SK-N-SH (cell line): ENCODE results near the gene VSIG2. TPM values are rescaled to one million over a fixed set of nuclear protein-coding genes. Genes with fewer than 3 reads are reported as not detected.

ENCODE experiments used
- CTCF ChIA-PET: fragments of 300-600, 350-600 bp; formaldehyde crosslinking; extraction: SDS; loops from one replicate; lab custom pipeline; 2021; lab: Yijun Ruan, JAX
- POLR2A ChIA-PET: fragments of 350-600 bp; sonication (Branson Sonifier 250); formaldehyde crosslinking; extraction: SDS; loops from one replicate; lab custom pipeline; 2020; ENCODE audit warnings: antibody characterized with exemption, inconsistent platforms; lab: Yijun Ruan, JAX
- DNase-seq: peaks from one replicate; pipeline ENCODE4 v3.0.0; 2012
- H2AFZ ChIP-seq: fragments of 200-600 bp; sonication (generic); 2 replicates; pipeline ENCODE4 v1.8.1; 2016; ENCODE audit warnings: antibody characterized with exemption, mild to moderate bottlenecking, low read depth
- H3F3A ChIP-seq: fragments of 200-600 bp; sonication (generic); replicated peaks from 2 replicates; pipeline ENCODE3; 2016; ENCODE audit warnings: antibody characterized with exemption, mild to moderate bottlenecking; ENCODE audit not compliant: insufficient read depth
- H3K27ac ChIP-seq, 2 experiments: fragments of 200-500 bp in 1 of 2; fragments of 200-600 bp in 1 of 2; sonication (Bioruptor generic) in 1 of 2; sonication (generic), shearing (Covaris generic) in 1 of 2; 2 replicates each; pipeline versions ENCODE4 v1.5.1 to v1.6.1; 2014 to 2016; ENCODE audit warnings: low read depth in 2 of 2, inconsistent platforms in 1 of 2, low read length in 1 of 2, mild to moderate bottlenecking in 1 of 2, mixed read lengths in 1 of 2
- H3K27me3 ChIP-seq: fragments of 200-600 bp; sonication (generic), shearing (Covaris generic); 2 replicates; pipeline ENCODE4 v1.6.1; 2016; ENCODE audit warnings: mixed run types; ENCODE audit not compliant: insufficient read depth
- H3K36me3 ChIP-seq, 2 experiments: fragments of 200-500 bp in 1 of 2; fragments of 200-600 bp in 1 of 2; sonication (Bioruptor generic) in 1 of 2; sonication (generic) in 1 of 2; replicated peaks in 1 of 2; 2 replicates each; pipeline versions ENCODE3 to v1.5.1; 2014 to 2016; ENCODE audit warnings: low read length in 1 of 2, mild to moderate bottlenecking in 1 of 2; ENCODE audit not compliant: insufficient read depth in 2 of 2, control insufficient read depth in 1 of 2
- H3K4me1 ChIP-seq, 2 experiments: fragments of 200-500 bp in 1 of 2; fragments of 200-600 bp in 1 of 2; sonication (Bioruptor generic) in 1 of 2; sonication (generic), shearing (Covaris generic) in 1 of 2; 2 replicates each; pipeline versions ENCODE4 v1.5.1 to v1.6.1; 2014 to 2016; ENCODE audit warnings: low read depth in 1 of 2, low read length in 1 of 2, mixed run types in 1 of 2; ENCODE audit not compliant: insufficient read depth in 2 of 2, control insufficient read depth in 1 of 2
- H3K4me2 ChIP-seq: fragments of 200-600 bp; sonication (generic), shearing (Covaris generic); 2 replicates; pipeline ENCODE4 v1.6.1; 2017; ENCODE audit warnings: mixed run types
- H3K4me3 ChIP-seq, 2 experiments: fragments of 200-500 bp in 1 of 2; fragments of 200-600 bp in 1 of 2; sonication (Bioruptor generic) in 1 of 2; sonication (generic), shearing (Covaris generic) in 1 of 2; 2 replicates each; pipeline versions ENCODE4 v1.5.1 to v1.8.1; 2014 to 2016; ENCODE audit warnings: low read depth in 2 of 2, inconsistent platforms in 1 of 2, low read length in 1 of 2, mild to moderate bottlenecking in 1 of 2, mixed read lengths in 1 of 2, moderate library complexity in 1 of 2
- H3K79me2 ChIP-seq: fragments of 200-600 bp; sonication (generic); 2 replicates; pipeline ENCODE4 v1.8.1; 2017; ENCODE audit warnings: mild to moderate bottlenecking; ENCODE audit not compliant: insufficient read depth
- H3K9ac ChIP-seq: fragments of 200-600 bp; sonication (generic); 2 replicates; pipeline ENCODE4 v1.6.1; 2017; ENCODE audit warnings: mixed run types
- H3K9me2 ChIP-seq: fragments of 200-600 bp; sonication (generic); 2 replicates; pipeline ENCODE4 v1.6.1; 2017; ENCODE audit warnings: mixed run types
- H3K9me3 ChIP-seq: fragments of 200-600 bp; sonication (generic); 2 replicates; pipeline ENCODE4 v1.6.1; 2017; ENCODE audit warnings: mixed run types, mild to moderate bottlenecking, moderate library complexity
- H4K20me1 ChIP-seq: fragments of 200-600 bp; sonication (generic); 2 replicates; pipeline ENCODE4 v1.6.1; 2017; ENCODE audit warnings: mild to moderate bottlenecking, mixed run types; ENCODE audit not compliant: insufficient read depth
- CHD2 ChIP-seq: fragments of 150-350 bp; IDR thresholded peaks from 2 replicates; pipeline ENCODE4 v1.6.1; 2018; ENCODE audit warnings: low read length; ENCODE audit not compliant: partially characterized antibody
- GABPA ChIP-seq: IDR thresholded peaks from 2 replicates; pipeline ENCODE4 v1.4.0; 2012; ENCODE audit warnings: low read depth, mild to moderate bottlenecking
- IRF3 ChIP-seq: fragments of 150-350 bp; IDR thresholded peaks from 2 replicates; pipeline ENCODE4 v1.6.1; 2016; ENCODE audit warnings: mild to moderate bottlenecking, low read depth, low read length
- JUND ChIP-seq: IDR thresholded peaks from 2 replicates; pipeline ENCODE4 v1.4.0; 2012
- MAX ChIP-seq: IDR thresholded peaks from 2 replicates; pipeline ENCODE4 v1.4.0; 2012; ENCODE audit warnings: low read depth
- MEF2A ChIP-seq: IDR thresholded peaks from 2 replicates; pipeline ENCODE4 v1.4.0; 2012; ENCODE audit warnings: low read depth, borderline replicate concordance
- MXI1 ChIP-seq: IDR thresholded peaks from 2 replicates; pipeline ENCODE4 v1.6.1; 2012; ENCODE audit warnings: mild to moderate bottlenecking, low read depth, low read length, improper control_type of control experiment
- NFIC ChIP-seq: IDR thresholded peaks from 2 replicates; pipeline ENCODE4 v1.4.0; 2012; ENCODE audit warnings: borderline replicate concordance
- NRF1 ChIP-seq: IDR thresholded peaks from 2 replicates; pipeline ENCODE4 v1.6.1; 2012; ENCODE audit warnings: low read depth, mild to moderate bottlenecking, low read length
- POLR2AphosphoS5 ChIP-seq: IDR thresholded peaks from 2 replicates; pipeline ENCODE4 v1.6.1; 2012; ENCODE audit warnings: low read depth, low read length
- RAD21 ChIP-seq: IDR thresholded peaks from 2 replicates; pipeline ENCODE4 v1.6.1; 2012; ENCODE audit warnings: mild to moderate bottlenecking, low read length
- RCOR1 ChIP-seq: fragments of 150-350 bp; IDR thresholded peaks from 2 replicates; pipeline ENCODE4 v1.6.1; 2017; ENCODE audit warnings: antibody characterized with exemption, low read length
- RFX5 ChIP-seq: IDR thresholded peaks from 2 replicates; pipeline ENCODE4 v1.6.1; 2012; ENCODE audit warnings: mild to moderate bottlenecking, improper control_type of control experiment, low read length
- SMC3 ChIP-seq: IDR thresholded peaks from 2 replicates; pipeline ENCODE4 v1.6.1; 2012; ENCODE audit warnings: low read depth, low read length, improper control_type of control experiment
- TCF12 ChIP-seq: IDR thresholded peaks from 2 replicates; pipeline ENCODE4 v1.4.0; 2012
- USF1 ChIP-seq: IDR thresholded peaks from 2 replicates; pipeline ENCODE4 v1.4.0; 2012; ENCODE audit warnings: low read depth, borderline replicate concordance
- USF2 ChIP-seq: fragments of 150-350 bp; IDR thresholded peaks from 2 replicates; pipeline ENCODE4 v1.6.1; 2017; ENCODE audit warnings: antibody characterized with exemption, low read length, low read depth, borderline replicate concordance
- ZBTB33 ChIP-seq: IDR thresholded peaks from 2 replicates; pipeline ENCODE4 v1.4.0; 2012; ENCODE audit warnings: low read depth, borderline replicate concordance
- WGBS: methylation state at CpG from one replicate; pipeline ENCODE4 v1.1.6; 2017; ENCODE audit warnings: low lambda C conversion rate; 5-methylcytosine and 5-hydroxymethylcytosine counted together
- polyA plus RNA-seq, 3 experiments: library from polyadenylated mRNA; depleted of rRNA; stranded (reverse); fragments of >200 nt; gene quantifications; 2 replicates each; pipeline ENCODE4 v1.2.3, GENCODE V29; 2012

Gene VSIG2
- polyA plus RNA-seq, 1 of the 3 experiments (the other 2 are of a cell fraction): not detected

GRCh38 chr11:124745270-124745834, 6.7 kb downstream of the VSIG2 start (continued):
- TF ChIP-seq MAX (no peak), MXI1 (no peak)

- Histone ChIP-seq H3F3A (peaks cover 3% of the 10 kb centered on the region), H3K4me2 (no peak overlapping the region), H3K36me3 (no peaks in the 10 kb centered on the region), H3K9me3 (no peaks in the 10 kb centered on the region), H3K79me2 (no peaks in the 10 kb centered on the region), H3K27me3 (no peaks in the 10 kb centered on the region), H3K9ac (no peak overlapping the region), H3K4me1 (peaks cover 0 to 12% of the 10 kb centered on the region in 2 experiments; a peak in 2 of 4 replicates), H4K20me1 (no peaks in the 10 kb centered on the region), H3K4me3 (no peak overlapping the region), H2AFZ (no peak overlapping the region), H3K27ac (no peak overlapping the region), H3K9me2 (no peaks in the 10 kb centered on the region)
- WGBS: 80% methylated on average over 6 of the region's 6 CpGs
- no peak for DNase-seq
- CTCF ChIA-PET: interaction anchor here (0.8 to 2.0 kb wide), 5 partner anchors 15 to 124 kb away, joined by 3 to 9 read pairs (median 3); no protein-coding TSS in a partner anchor
- POLR2A ChIA-PET: no interaction called here
- TF ChIP-seq MEF2A: no peak
- TF ChIP-seq NRF1: no peak
- TF ChIP-seq POLR2AphosphoS5: no peak
- TF ChIP-seq SMC3: no peak
- no peak for TF ChIP-seq JUND
- TF ChIP-seq CHD2: no peak
- no peak for TF ChIP-seq TCF12
- TF ChIP-seq IRF3: no peak
- TF ChIP-seq RAD21: no peak
- TF ChIP-seq RCOR1: no peak
- TF ChIP-seq USF2: no peak
- TF ChIP-seq USF1: no peak
- no peak for TF ChIP-seq NFIC
- no peak for TF ChIP-seq GABPA
- TF ChIP-seq RFX5: no peak
- TF ChIP-seq ZBTB33: no peak
Measured at GRCh38 chr11:124743050-124743449, 9.0 kb downstream of the VSIG2 start.
